RWPE2 (cell line): ENCODE results near the gene RBKS.

Source experiments
- ATAC-seq: fragments of 200-7000 bp; cut with Tn5 transposase; 3 replicates; pipeline ENCODE4 v1.9.1; 2021; ENCODE audit warnings: low read depth
- DNase-seq: peaks from one replicate; pipeline ENCODE4 v3.0.0-alpha.2; 2020; ENCODE audit warnings: low spot score
- H3K27ac ChIP-seq: fragments of 450-650 bp; 2 replicates; pipeline ENCODE4 v1.5.1; 2017; ENCODE audit warnings: mild to moderate bottlenecking; ENCODE audit not compliant: poor library complexity, severe bottlenecking
- H3K27me3 ChIP-seq: fragments of 250-450 bp; sonication (Bioruptor Pico); 2 replicates; pipeline ENCODE4 v1.5.1; 2021; ENCODE audit warnings: mild to moderate bottlenecking, moderate library complexity; ENCODE audit not compliant: insufficient read depth, poor library complexity, severe bottlenecking
- H3K36me3 ChIP-seq: fragments of 250-450 bp; sonication (Bioruptor Pico); 2 replicates; pipeline ENCODE4 v1.5.1; 2020; ENCODE audit warnings: low read depth, mild to moderate bottlenecking, moderate library complexity
- H3K4me1 ChIP-seq: fragments of 250-450 bp; sonication (Bioruptor Pico); 2 replicates; pipeline ENCODE4 v1.5.1; 2021; ENCODE audit warnings: mild to moderate bottlenecking, moderate library complexity; ENCODE audit not compliant: insufficient read depth, poor library complexity, severe bottlenecking
- H3K4me3 ChIP-seq: fragments of 250-450 bp; sonication (Bioruptor Pico); 2 replicates; pipeline ENCODE4 v1.5.1; 2021; ENCODE audit warnings: mild to moderate bottlenecking, moderate library complexity; ENCODE audit not compliant: severe bottlenecking
- H3K9me3 ChIP-seq: fragments of 250-450 bp; sonication (Bioruptor Pico); 2 replicates; pipeline ENCODE4 v1.5.1; 2021; ENCODE audit warnings: mild to moderate bottlenecking, moderate library complexity; ENCODE audit not compliant: severe bottlenecking
- CTCF ChIP-seq: fragments of 450-650 bp; IDR thresholded peaks from one replicate; pipeline ENCODE4 v1.5.1; 2017; ENCODE audit warnings: mild to moderate bottlenecking, moderate library complexity; ENCODE audit not compliant: poor library complexity, severe bottlenecking

Gene RBKS

DNA sequence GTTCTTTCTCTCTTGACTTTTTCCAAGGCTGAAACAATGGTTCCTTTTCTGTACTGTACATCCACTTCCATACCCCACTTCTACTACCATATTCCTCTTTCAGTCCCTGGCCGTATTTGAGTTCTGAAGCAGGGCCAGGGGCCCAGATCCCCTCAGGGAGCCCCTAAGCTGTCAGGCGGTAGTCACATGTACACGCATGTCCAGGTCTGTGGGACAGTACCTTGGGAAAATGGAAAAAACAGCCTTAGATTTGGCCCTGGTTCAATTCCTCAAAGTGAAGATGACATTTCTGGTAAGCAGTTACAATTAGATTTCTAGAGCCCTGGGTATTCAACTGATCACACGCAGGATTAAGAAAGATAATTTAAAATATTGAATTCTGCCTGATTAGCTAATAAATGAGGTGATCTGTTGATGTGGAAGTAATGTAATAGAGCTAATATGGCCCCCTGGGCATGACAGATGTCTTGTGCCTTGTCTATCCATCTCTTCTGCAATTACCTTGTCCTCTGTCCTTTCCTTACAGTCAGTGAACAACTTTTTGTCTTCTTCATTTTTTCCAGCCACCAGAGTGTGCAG is 74.2 kb downstream of the RBKS start:
- ATAC-seq (no peak), DNase-seq (no peak)
- Histone ChIP-seq H3K27me3 (no peaks in the 10 kb centered on the region), H3K27ac (no peak overlapping the region), H3K36me3 (no peaks in the 10 kb centered on the region), H3K4me3 (no peak overlapping the region), H3K4me1 (no peaks in the 10 kb centered on the region), H3K9me3 (no peaks in the 10 kb centered on the region)
- no peak for TF ChIP-seq CTCF

GRCh38 chr2:27814758-27815157 is 75.4 kb downstream of the RBKS start:
- ATAC-seq (no peak), DNase-seq (no peak)
- H3K27ac ChIP-seq, result no peak overlapping the region
- H3K27me3 ChIP-seq, result no peaks in the 10 kb centered on the region
- H3K9me3 ChIP-seq, result no peaks in the 10 kb centered on the region
- H3K4me3 ChIP-seq, result no peak overlapping the region
- no peak for TF ChIP-seq CTCF
- H3K4me1 ChIP-seq, result peaks cover 3% of the 10 kb centered on the region
- H3K36me3 ChIP-seq, result no peaks in the 10 kb centered on the region

- H3K27ac ChIP-seq, result no peak overlapping the region
- no peaks in the 10 kb centered on the region for H3K36me3 ChIP-seq
- DNase-seq (no peak), ATAC-seq (no peak)
- no peaks in the 10 kb centered on the region for H3K9me3 ChIP-seq
- TF ChIP-seq CTCF, result no peak
- H3K27me3 ChIP-seq, result no peaks in the 10 kb centered on the region
- H3K4me1 ChIP-seq, result peaks cover 7% of the 10 kb centered on the region
- H3K4me3 ChIP-seq, result no peak overlapping the region
Observed at GRCh38 chr2:27811768-27812167, 78.4 kb downstream of the RBKS start.

DNA sequence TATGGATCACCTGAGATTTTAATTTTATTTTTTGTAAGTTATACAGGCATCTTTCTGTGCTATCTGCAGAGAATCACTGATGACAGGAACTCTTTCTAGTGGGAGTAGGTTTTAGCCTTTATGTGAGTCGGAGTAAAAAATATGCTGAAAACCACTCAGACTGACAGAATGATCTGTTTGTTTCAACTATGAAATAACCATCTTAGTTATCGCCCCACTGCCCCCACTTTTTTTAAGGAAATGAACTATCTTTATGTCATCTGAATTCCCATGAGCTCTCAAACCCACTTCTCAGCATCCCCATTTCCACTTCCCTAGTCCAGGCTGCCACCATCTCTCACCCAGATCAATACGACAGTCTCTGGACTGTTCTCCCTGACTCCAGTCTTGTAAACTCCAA is 79.7 kb downstream of the RBKS start:
- H3K27me3 ChIP-seq, result no peaks in the 10 kb centered on the region
- H3K9me3 ChIP-seq, result no peaks in the 10 kb centered on the region
- no peak for TF ChIP-seq CTCF
- ATAC-seq (no peak), DNase-seq (no peak)
- peak overlapping the region; percentile 67 for H3K27ac ChIP-seq
- H3K36me3 ChIP-seq, result no peaks in the 10 kb centered on the region
- H3K4me3 ChIP-seq, result no peak overlapping the region
- peaks cover 7% of the 10 kb centered on the region for H3K4me1 ChIP-seq

GRCh38 chr2:27809761-27810241 is 80.4 kb downstream of the RBKS start:
- Histone ChIP-seq H3K9me3 (no peaks in the 10 kb centered on the region), H3K36me3 (no peaks in the 10 kb centered on the region), H3K27me3 (no peaks in the 10 kb centered on the region), H3K4me3 (no peak overlapping the region), H3K27ac (peak overlapping the region; percentile 67), H3K4me1 (peaks cover 7% of the 10 kb centered on the region)
- DNase-seq (no peak), ATAC-seq (peak; percentile 84)
- no peak for TF ChIP-seq CTCF
